ENCODE results near the gene TSPAN17. TPM values are rescaled to one million over a fixed set of nuclear protein-coding genes. Genes with fewer than 3 reads are reported as not detected.

TSPAN17 gene
- total and polyA plus RNA-seq, 2 experiments from 2014 or later, result 11.7 to 52.1 TPM

GRCh38 chr5:176648474-176649194 is 1.4 kb downstream of the TSPAN17 start:
- Histone ChIP-seq H3K4me1 (ENCODE audit: insufficient read depth) (peaks cover 15% of the 10 kb centered on the region), H3K79me2 (replicated peaks; ENCODE audit: insufficient read depth) (peaks cover 35% of the 10 kb centered on the region), H3K27ac (ENCODE audit: low read depth) (no peak overlapping the region), H3K4me3 (peak overlapping the region; percentile 89), H2AFZ (no peak overlapping the region), H3K36me3 (ENCODE audit: insufficient read depth) (no peaks in the 10 kb centered on the region), H3K27me3 (ENCODE audit: insufficient read depth) (no peaks in the 10 kb centered on the region), H3F3A (replicated peaks; ENCODE audit: low read depth) (0 out of 2 replicates have a peak, but pooled peaks cover 5% of the 10 kb centered on the region), H3K9me2 (ENCODE audit: insufficient read depth) (no peaks in the 10 kb centered on the region; the same call in 1 of the 2 replicates), H4K20me1 (replicated peaks; ENCODE audit: insufficient read depth) (no peaks in the 10 kb centered on the region), H3K4me2 (peak overlapping the region; percentile 94)
- Mint-ChIP-seq H3K27me3 (ENCODE audit: insufficient read depth, low read depth, poor library complexity) (peaks cover 7% of the 10 kb centered on the region), H3K4me1 (peaks cover 43% of the 10 kb centered on the region), H3K27ac (no peak overlapping the region), H3K4me3 (peak overlapping the region; percentile 91), H3K36me3 (ENCODE audit: low read depth) (peaks cover 5% of the 10 kb centered on the region; the same call in 2 of the 3 replicates), H3K9me3 (no peaks in the 10 kb centered on the region)
- DNase-seq (ENCODE audit: low spot score) (no peak), ATAC-seq (no peak)
- TF ChIP-seq EZH2 (IDR thresholded peaks at IDR 0.05; ENCODE audit: low read depth, unreplicated experiment) (no peak), STAT1 (IDR thresholded peaks at IDR 0.05; ENCODE audit: unreplicated experiment) (no peak), JUNB (IDR thresholded peaks at IDR 0.05; ENCODE audit: unreplicated experiment) (no peak), EZH2phosphoT487 (IDR thresholded peaks at IDR 0.05; ENCODE audit: unreplicated experiment) (no peak), NANOG (IDR thresholded peaks at IDR 0.05; ENCODE audit: borderline replicate concordance) (no peak), ZNF331 (CRISPR knock-in tag; IDR thresholded peaks at IDR 0.05; ENCODE audit: low read depth) (no peak), CREB1 (CRISPR knock-in tag; IDR thresholded peaks at IDR 0.05; ENCODE audit: low read depth) (no peak)
- TF ChIP-seq, protein P1, sequence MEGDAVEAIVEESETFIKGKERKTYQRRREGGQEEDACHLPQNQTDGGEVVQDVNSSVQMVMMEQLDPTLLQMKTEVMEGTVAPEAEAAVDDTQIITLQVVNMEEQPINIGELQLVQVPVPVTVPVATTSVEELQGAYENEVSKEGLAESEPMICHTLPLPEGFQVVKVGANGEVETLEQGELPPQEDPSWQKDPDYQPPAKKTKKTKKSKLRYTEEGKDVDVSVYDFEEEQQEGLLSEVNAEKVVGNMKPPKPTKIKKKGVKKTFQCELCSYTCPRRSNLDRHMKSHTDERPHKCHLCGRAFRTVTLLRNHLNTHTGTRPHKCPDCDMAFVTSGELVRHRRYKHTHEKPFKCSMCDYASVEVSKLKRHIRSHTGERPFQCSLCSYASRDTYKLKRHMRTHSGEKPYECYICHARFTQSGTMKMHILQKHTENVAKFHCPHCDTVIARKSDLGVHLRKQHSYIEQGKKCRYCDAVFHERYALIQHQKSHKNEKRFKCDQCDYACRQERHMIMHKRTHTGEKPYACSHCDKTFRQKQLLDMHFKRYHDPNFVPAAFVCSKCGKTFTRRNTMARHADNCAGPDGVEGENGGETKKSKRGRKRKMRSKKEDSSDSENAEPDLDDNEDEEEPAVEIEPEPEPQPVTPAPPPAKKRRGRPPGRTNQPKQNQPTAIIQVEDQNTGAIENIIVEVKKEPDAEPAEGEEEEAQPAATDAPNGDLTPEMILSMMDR (conservative IDR thresholded peaks at IDR 0.05; ENCODE audit: low read depth in 2 of 2), result no peak
- TF ChIP-seq, protein P2, sequence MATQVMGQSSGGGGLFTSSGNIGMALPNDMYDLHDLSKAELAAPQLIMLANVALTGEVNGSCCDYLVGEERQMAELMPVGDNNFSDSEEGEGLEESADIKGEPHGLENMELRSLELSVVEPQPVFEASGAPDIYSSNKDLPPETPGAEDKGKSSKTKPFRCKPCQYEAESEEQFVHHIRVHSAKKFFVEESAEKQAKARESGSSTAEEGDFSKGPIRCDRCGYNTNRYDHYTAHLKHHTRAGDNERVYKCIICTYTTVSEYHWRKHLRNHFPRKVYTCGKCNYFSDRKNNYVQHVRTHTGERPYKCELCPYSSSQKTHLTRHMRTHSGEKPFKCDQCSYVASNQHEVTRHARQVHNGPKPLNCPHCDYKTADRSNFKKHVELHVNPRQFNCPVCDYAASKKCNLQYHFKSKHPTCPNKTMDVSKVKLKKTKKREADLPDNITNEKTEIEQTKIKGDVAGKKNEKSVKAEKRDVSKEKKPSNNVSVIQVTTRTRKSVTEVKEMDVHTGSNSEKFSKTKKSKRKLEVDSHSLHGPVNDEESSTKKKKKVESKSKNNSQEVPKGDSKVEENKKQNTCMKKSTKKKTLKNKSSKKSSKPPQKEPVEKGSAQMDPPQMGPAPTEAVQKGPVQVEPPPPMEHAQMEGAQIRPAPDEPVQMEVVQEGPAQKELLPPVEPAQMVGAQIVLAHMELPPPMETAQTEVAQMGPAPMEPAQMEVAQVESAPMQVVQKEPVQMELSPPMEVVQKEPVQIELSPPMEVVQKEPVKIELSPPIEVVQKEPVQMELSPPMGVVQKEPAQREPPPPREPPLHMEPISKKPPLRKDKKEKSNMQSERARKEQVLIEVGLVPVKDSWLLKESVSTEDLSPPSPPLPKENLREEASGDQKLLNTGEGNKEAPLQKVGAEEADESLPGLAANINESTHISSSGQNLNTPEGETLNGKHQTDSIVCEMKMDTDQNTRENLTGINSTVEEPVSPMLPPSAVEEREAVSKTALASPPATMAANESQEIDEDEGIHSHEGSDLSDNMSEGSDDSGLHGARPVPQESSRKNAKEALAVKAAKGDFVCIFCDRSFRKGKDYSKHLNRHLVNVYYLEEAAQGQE (IDR thresholded peaks at IDR 0.05; ENCODE audit: unreplicated experiment), result no peak
- TF ChIP-seq, protein P3, sequence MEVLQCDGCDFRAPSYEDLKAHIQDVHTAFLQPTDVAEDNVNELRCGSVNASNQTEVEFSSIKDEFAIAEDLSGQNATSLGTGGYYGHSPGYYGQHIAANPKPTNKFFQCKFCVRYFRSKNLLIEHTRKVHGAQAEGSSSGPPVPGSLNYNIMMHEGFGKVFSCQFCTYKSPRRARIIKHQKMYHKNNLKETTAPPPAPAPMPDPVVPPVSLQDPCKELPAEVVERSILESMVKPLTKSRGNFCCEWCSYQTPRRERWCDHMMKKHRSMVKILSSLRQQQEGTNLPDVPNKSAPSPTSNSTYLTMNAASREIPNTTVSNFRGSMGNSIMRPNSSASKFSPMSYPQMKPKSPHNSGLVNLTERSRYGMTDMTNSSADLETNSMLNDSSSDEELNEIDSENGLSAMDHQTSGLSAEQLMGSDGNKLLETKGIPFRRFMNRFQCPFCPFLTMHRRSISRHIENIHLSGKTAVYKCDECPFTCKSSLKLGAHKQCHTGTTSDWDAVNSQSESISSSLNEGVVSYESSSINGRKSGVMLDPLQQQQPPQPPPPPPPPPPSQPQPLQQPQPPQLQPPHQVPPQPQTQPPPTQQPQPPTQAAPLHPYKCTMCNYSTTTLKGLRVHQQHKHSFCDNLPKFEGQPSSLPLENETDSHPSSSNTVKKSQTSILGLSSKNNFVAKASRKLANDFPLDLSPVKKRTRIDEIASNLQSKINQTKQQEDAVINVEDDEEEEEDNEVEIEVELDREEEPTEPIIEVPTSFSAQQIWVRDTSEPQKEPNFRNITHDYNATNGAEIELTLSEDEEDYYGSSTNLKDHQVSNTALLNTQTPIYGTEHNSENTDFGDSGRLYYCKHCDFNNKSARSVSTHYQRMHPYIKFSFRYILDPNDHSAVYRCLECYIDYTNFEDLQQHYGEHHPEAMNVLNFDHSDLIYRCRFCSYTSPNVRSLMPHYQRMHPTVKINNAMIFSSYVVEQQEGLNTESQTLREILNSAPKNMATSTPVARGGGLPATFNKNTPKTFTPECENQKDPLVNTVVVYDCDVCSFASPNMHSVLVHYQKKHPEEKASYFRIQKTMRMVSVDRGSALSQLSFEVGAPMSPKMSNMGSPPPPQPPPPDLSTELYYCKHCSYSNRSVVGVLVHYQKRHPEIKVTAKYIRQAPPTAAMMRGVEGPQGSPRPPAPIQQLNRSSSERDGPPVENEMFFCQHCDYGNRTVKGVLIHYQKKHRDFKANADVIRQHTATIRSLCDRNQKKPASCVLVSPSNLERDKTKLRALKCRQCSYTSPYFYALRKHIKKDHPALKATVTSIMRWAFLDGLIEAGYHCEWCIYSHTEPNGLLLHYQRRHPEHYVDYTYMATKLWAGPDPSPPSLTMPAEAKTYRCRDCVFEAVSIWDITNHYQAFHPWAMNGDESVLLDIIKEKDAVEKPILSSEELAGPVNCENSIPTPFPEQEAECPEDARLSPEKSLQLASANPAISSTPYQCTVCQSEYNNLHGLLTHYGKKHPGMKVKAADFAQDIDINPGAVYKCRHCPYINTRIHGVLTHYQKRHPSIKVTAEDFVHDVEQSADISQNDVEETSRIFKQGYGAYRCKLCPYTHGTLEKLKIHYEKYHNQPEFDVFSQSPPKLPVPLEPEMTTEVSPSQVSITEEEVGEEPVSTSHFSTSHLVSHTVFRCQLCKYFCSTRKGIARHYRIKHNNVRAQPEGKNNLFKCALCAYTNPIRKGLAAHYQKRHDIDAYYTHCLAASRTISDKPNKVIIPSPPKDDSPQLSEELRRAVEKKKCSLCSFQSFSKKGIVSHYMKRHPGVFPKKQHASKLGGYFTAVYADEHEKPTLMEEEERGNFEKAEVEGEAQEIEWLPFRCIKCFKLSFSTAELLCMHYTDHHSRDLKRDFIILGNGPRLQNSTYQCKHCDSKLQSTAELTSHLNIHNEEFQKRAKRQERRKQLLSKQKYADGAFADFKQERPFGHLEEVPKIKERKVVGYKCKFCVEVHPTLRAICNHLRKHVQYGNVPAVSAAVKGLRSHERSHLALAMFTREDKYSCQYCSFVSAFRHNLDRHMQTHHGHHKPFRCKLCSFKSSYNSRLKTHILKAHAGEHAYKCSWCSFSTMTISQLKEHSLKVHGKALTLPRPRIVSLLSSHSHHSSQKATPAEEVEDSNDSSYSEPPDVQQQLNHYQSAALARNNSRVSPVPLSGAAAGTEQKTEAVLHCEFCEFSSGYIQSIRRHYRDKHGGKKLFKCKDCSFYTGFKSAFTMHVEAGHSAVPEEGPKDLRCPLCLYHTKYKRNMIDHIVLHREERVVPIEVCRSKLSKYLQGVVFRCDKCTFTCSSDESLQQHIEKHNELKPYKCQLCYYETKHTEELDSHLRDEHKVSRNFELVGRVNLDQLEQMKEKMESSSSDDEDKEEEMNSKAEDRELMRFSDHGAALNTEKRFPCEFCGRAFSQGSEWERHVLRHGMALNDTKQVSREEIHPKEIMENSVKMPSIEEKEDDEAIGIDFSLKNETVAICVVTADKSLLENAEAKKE (CRISPR knock-in tag; IDR thresholded peaks at IDR 0.05), result no peak
